Measurements from ENCODE around the gene SULT4A1. TPM values are rescaled to one million over a fixed set of nuclear protein-coding genes. Genes with fewer than 3 reads are reported as not detected.
"Not testable (repeated sequence)": the region's sequence is repeated elsewhere in the genome, so short reads cannot be mapped to it uniquely, and the experiment has no call there.

Gene SULT4A1
- total and polyA plus RNA-seq, 3 donors from 2014 or later = 10.3 to 11.9 (median 11.2) TPM

DNA sequence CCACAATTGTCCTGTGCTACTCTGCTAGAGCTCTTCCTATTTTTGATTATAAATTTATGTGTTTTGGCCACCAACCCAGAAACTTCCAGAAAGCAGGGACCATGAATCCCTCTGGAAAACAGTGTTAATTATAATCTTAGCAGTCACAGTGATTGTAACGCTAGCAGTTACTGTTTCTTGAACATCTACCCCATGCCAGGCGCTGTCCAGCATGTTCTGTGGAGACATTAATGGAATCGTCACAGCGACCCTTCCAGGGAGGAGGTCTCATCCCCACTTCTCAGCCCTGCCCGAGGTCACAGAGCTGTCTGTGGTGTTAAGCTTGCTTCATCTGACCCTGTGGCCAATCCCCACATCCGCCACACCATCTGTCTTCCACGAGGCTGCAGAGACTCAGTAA lies 43.4 kb upstream of the SULT4A1 start:
- TF ChIP-seq CTCF (IDR thresholded peaks at IDR 0.05) = no peak
- no peak for TF ChIP-seq POLR2A (IDR thresholded peaks at IDR 0.05)
- H3K4me3 ChIP-seq = no peak overlapping the region
- no peaks in the 10 kb centered on the region for H3K27me3 ChIP-seq
- WGBS, 2 donors = 66 to 70% methylated on average over 7 of the region's 7 CpGs
- intact Hi-C loops (cut with DNase I; ENCODE audit: low total_unique reads) = no loop called here
- H3K27ac ChIP-seq = no peak overlapping the region
- H3K9me3 ChIP-seq = no peaks in the 10 kb centered on the region
- H3K4me1 ChIP-seq = no peaks in the 10 kb centered on the region
- no peaks in the 10 kb centered on the region for H3K36me3 ChIP-seq (ENCODE audit: low read depth, missing control alignments)
- no peak for DNase-seq

GRCh38 chr22:43904412-43904811 lies 42.1 kb upstream of the SULT4A1 start:
- H3K4me1 ChIP-seq; H3K9me3 ChIP-seq; H3K4me3 ChIP-seq; H3K27me3 ChIP-seq; intact Hi-C loops (cut with DNase I; ENCODE audit: low total_unique reads); H3K36me3 ChIP-seq (ENCODE audit: low read depth, missing control alignments); H3K27ac ChIP-seq: not testable (repeated sequence)
- 55 to 60% methylated on average over 2 to 12 of the region's 12 CpGs for WGBS, 2 donors
- peak; percentile 37 for DNase-seq
- TF ChIP-seq CTCF (IDR thresholded peaks at IDR 0.05) = peak in 1 of 3 experiments; percentile 18

- H3K27me3 ChIP-seq; intact Hi-C loops (cut with DNase I; ENCODE audit: low total_unique reads); H3K27ac ChIP-seq; H3K4me1 ChIP-seq; DNase-seq; H3K4me3 ChIP-seq; H3K9me3 ChIP-seq; H3K36me3 ChIP-seq (ENCODE audit: low read depth, missing control alignments): not testable (repeated sequence)
- WGBS, 2 donors = 71 to 73% methylated on average over 12 of the region's 12 CpGs
Observed at GRCh38 chr22:43903033-43903432, 40.7 kb upstream of the SULT4A1 start.

- Histone ChIP-seq H3K4me1 (no peaks in the 10 kb centered on the region), H3K27ac (no peak overlapping the region), H3K27me3 (no peaks in the 10 kb centered on the region), H3K4me3 (no peak overlapping the region), H3K9me3 (no peaks in the 10 kb centered on the region), H3K36me3 (ENCODE audit: low read depth, missing control alignments) (no peaks in the 10 kb centered on the region)
- intact Hi-C loops (cut with DNase I; ENCODE audit: low total_unique reads) = no loop called here
- no peak for TF ChIP-seq CTCF (IDR thresholded peaks at IDR 0.05)
- TF ChIP-seq POLR2A (IDR thresholded peaks at IDR 0.05) = no peak
- 82 to 86% methylated on average over 5 of the region's 5 CpGs for WGBS, 2 donors
- DNase-seq = no peak
Observed at GRCh38 chr22:43901976-43902643, 39.8 kb upstream of the SULT4A1 start.

DNA sequence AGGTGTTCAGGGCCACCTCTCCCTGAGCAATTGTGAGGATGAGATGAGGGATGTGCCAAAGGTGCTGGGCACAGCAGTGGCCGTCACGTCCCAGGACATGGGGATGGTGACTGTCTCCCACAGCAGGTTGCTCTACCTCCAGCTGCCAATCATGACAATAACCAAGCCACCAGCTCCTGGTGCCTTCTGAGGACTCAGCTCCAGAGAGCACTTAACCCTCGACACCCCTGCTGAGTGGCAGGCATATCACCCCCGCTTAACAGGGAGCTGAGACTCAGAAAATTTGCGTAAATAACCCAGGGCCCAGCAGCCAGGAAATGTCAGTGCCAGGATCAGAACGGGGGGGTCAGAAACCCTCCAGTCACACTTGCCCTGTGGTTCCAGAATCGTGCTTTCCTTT lies 37.9 kb upstream of the SULT4A1 start:
- Histone ChIP-seq H3K27me3 (no peaks in the 10 kb centered on the region), H3K9me3 (no peaks in the 10 kb centered on the region), H3K36me3 (ENCODE audit: low read depth, missing control alignments) (no peaks in the 10 kb centered on the region), H3K27ac (no peak overlapping the region), H3K4me1 (no peaks in the 10 kb centered on the region), H3K4me3 (no peak overlapping the region)
- no peak for DNase-seq
- no peak for TF ChIP-seq POLR2A (IDR thresholded peaks at IDR 0.05)
- TF ChIP-seq CTCF (IDR thresholded peaks at IDR 0.05) = no peak
- intact Hi-C loops (cut with DNase I; ENCODE audit: low total_unique reads) = no loop called here
- 66 to 83% methylated on average over 7 of the region's 7 CpGs for WGBS, 2 donors

Measured in testis (tissue), 3 donors.